C4-2B (cell line): ENCODE data around the gene CRMP1.
"Not testable (repeated sequence)": the region's sequence is repeated elsewhere in the genome, so short reads cannot be mapped to it uniquely, and the experiment has no call there.

Source experiments
- H3K27ac ChIP-seq: fragments of 450-650 bp; 2 replicates; pipeline ENCODE4 v1.5.1; 2017
- CTCF ChIP-seq: fragments of 450-650 bp; conservative IDR thresholded peaks from 2 replicates; pipeline ENCODE4 v1.5.1; 2017; ENCODE audit warnings: mild to moderate bottlenecking
- ZFX ChIP-seq: fragments of 450-650 bp; IDR thresholded peaks from 2 replicates; pipeline ENCODE4 v1.6.1; 2017

The CRMP1 gene

GRCh38 chr4:5839332-5839731, 53.6 kb downstream of the CRMP1 start:
- TF ChIP-seq CTCF (no peak), ZFX (no peak)
- no peak overlapping the region for H3K27ac ChIP-seq

- H3K27ac ChIP-seq = not testable (repeated sequence)
Observed at GRCh38 chr4:5837483-5837882, 55.4 kb downstream of the CRMP1 start.

GRCh38 chr4:5836943-5837342, 55.9 kb downstream of the CRMP1 start:
- no peak overlapping the region for H3K27ac ChIP-seq
- TF ChIP-seq CTCF (no peak), ZFX (no peak)

GRCh38 chr4:5828005-5828391, 64.9 kb downstream of the CRMP1 start:
- no peak overlapping the region for H3K27ac ChIP-seq
- no peak for TF ChIP-seq ZFX
- TF ChIP-seq CTCF = no peak

GRCh38 chr4:5827108-5828004, 65.5 kb downstream of the CRMP1 start:
- no peak overlapping the region for H3K27ac ChIP-seq
- TF ChIP-seq CTCF (no peak), ZFX (no peak)

- H3K27ac ChIP-seq = no peak overlapping the region
- no peak for TF ChIP-seq ZFX
- TF ChIP-seq CTCF = no peak
Observed at GRCh38 chr4:5826437-5827107, 66.3 kb downstream of the CRMP1 start.

GRCh38 chr4:5825321-5826041, 67.4 kb downstream of the CRMP1 start:
- no peak overlapping the region for H3K27ac ChIP-seq
- TF ChIP-seq CTCF = no peak
- TF ChIP-seq ZFX = no peak
